ENCODE measurements around the gene MMADHC. TPM values are rescaled to one million over a fixed set of nuclear protein-coding genes. Genes with fewer than 3 reads are reported as not detected.

The MMADHC gene
- total and polyA plus RNA-seq, 9 of the 15 experiments (the other 6 are each of a cell fraction or from before 2014, with no cell fraction given): 187 to 850 (median 271) TPM

- POLR2A ChIA-PET: no interaction called here
- H3K36me3 ChIP-seq (ENCODE audit: control insufficient read depth, insufficient read depth, low read length): no peaks in the 10 kb centered on the region
- no peak overlapping the region for H3K27ac ChIP-seq (ENCODE audit: extremely low read depth, low read depth, low read length)
- in situ Hi-C loops (cut with MboI) (no loop called here), intact Hi-C loops (cut with micrococcal nuclease) (no loop called here)
- H3K4me1 ChIP-seq (replicated peaks in 1 of 2; ENCODE audit: control insufficient read depth in 2 of 2, insufficient read depth in 2 of 2, low read length in 2 of 2): no peaks in the 10 kb centered on the region
- 0% methylated on average over 3 of the region's 3 CpGs for WGBS (ENCODE audit: insufficient coverage, low coverage, missing lambda C conversion rate)
- no TSS peak for BruUV-seq (replicated peaks)
- no peak overlapping the region for H3K4me2 ChIP-seq (ENCODE audit: insufficient read depth, low read length)
- H4K20me1 ChIP-seq (replicated peaks; ENCODE audit: control insufficient read depth, insufficient read depth, low read length): no peaks in the 10 kb centered on the region
- ATAC-seq (no peak), DNase-seq (ENCODE audit: extremely low read depth in 1 of 4, low spot score in 3 of 4) (no peak), FAIRE-seq (no peak)
- no peaks in the 10 kb centered on the region for H3K9me3 ChIP-seq (replicated peaks; ENCODE audit: control insufficient read depth, insufficient read depth, low read depth, low read length)
- H3K27me3 ChIP-seq (ENCODE audit: control insufficient read depth in 2 of 2, insufficient read depth in 2 of 2, low read length in 2 of 2): no peaks in the 10 kb centered on the region
- H3K9me1 ChIP-seq (ENCODE audit: control insufficient read depth, insufficient read depth, low read length): no peaks in the 10 kb centered on the region
- no peak overlapping the region for H3K9ac ChIP-seq (ENCODE audit: insufficient read depth in 1 of 2, low read depth in 2 of 2, low read length in 2 of 2)
- CTCF ChIA-PET (ENCODE audit: low intra/inter-chr PET ratio): no interaction called here
- no peak overlapping the region for H2AFZ ChIP-seq (ENCODE audit: low read depth, low read length)
- H3K4me3 ChIP-seq: no peak overlapping the region
- no peaks in the 10 kb centered on the region for H3K79me2 ChIP-seq (ENCODE audit: control insufficient read depth, insufficient read depth, low read length)
- TF ChIP-seq SMARCE1 (IDR thresholded peaks at IDR 0.05): no peak
- no peak for TF ChIP-seq ARID2 (IDR thresholded peaks at IDR 0.05)
- no peak for TF ChIP-seq TGIF2 (CRISPR knock-in tag; IDR thresholded peaks at IDR 0.05)
- TF ChIP-seq, protein P1, sequence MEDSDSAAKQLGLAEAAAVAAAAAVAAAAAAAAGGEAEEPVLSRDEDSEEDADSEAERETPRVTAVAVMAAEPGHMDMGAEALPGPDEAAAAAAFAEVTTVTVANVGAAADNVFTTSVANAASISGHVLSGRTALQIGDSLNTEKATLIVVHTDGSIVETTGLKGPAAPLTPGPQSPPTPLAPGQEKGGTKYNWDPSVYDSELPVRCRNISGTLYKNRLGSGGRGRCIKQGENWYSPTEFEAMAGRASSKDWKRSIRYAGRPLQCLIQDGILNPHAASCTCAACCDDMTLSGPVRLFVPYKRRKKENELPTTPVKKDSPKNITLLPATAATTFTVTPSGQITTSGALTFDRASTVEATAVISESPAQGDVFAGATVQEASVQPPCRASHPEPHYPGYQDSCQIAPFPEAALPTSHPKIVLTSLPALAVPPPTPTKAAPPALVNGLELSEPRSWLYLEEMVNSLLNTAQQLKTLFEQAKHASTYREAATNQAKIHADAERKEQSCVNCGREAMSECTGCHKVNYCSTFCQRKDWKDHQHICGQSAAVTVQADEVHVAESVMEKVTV (CRISPR knock-in tag; IDR thresholded peaks at IDR 0.05): no peak
- no peak for TF ChIP-seq CXXC5 (CRISPR knock-in tag; IDR thresholded peaks at IDR 0.05)
- no peak for TF ChIP-seq GATAD2B (IDR thresholded peaks at IDR 0.05; ENCODE audit: borderline replicate concordance)
- TF ChIP-seq, protein P2, sequence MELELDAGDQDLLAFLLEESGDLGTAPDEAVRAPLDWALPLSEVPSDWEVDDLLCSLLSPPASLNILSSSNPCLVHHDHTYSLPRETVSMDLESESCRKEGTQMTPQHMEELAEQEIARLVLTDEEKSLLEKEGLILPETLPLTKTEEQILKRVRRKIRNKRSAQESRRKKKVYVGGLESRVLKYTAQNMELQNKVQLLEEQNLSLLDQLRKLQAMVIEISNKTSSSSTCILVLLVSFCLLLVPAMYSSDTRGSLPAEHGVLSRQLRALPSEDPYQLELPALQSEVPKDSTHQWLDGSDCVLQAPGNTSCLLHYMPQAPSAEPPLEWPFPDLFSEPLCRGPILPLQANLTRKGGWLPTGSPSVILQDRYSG (tag; conservative IDR thresholded peaks at IDR 0.05; ENCODE audit: low read depth): no peak
- no peak for TF ChIP-seq IRF2 (CRISPR knock-in tag; IDR thresholded peaks at IDR 0.05)
- no peak for TF ChIP-seq BRD9 (IDR thresholded peaks at IDR 0.05; ENCODE audit: low read depth, partially characterized antibody)
- TF ChIP-seq, protein P3, sequence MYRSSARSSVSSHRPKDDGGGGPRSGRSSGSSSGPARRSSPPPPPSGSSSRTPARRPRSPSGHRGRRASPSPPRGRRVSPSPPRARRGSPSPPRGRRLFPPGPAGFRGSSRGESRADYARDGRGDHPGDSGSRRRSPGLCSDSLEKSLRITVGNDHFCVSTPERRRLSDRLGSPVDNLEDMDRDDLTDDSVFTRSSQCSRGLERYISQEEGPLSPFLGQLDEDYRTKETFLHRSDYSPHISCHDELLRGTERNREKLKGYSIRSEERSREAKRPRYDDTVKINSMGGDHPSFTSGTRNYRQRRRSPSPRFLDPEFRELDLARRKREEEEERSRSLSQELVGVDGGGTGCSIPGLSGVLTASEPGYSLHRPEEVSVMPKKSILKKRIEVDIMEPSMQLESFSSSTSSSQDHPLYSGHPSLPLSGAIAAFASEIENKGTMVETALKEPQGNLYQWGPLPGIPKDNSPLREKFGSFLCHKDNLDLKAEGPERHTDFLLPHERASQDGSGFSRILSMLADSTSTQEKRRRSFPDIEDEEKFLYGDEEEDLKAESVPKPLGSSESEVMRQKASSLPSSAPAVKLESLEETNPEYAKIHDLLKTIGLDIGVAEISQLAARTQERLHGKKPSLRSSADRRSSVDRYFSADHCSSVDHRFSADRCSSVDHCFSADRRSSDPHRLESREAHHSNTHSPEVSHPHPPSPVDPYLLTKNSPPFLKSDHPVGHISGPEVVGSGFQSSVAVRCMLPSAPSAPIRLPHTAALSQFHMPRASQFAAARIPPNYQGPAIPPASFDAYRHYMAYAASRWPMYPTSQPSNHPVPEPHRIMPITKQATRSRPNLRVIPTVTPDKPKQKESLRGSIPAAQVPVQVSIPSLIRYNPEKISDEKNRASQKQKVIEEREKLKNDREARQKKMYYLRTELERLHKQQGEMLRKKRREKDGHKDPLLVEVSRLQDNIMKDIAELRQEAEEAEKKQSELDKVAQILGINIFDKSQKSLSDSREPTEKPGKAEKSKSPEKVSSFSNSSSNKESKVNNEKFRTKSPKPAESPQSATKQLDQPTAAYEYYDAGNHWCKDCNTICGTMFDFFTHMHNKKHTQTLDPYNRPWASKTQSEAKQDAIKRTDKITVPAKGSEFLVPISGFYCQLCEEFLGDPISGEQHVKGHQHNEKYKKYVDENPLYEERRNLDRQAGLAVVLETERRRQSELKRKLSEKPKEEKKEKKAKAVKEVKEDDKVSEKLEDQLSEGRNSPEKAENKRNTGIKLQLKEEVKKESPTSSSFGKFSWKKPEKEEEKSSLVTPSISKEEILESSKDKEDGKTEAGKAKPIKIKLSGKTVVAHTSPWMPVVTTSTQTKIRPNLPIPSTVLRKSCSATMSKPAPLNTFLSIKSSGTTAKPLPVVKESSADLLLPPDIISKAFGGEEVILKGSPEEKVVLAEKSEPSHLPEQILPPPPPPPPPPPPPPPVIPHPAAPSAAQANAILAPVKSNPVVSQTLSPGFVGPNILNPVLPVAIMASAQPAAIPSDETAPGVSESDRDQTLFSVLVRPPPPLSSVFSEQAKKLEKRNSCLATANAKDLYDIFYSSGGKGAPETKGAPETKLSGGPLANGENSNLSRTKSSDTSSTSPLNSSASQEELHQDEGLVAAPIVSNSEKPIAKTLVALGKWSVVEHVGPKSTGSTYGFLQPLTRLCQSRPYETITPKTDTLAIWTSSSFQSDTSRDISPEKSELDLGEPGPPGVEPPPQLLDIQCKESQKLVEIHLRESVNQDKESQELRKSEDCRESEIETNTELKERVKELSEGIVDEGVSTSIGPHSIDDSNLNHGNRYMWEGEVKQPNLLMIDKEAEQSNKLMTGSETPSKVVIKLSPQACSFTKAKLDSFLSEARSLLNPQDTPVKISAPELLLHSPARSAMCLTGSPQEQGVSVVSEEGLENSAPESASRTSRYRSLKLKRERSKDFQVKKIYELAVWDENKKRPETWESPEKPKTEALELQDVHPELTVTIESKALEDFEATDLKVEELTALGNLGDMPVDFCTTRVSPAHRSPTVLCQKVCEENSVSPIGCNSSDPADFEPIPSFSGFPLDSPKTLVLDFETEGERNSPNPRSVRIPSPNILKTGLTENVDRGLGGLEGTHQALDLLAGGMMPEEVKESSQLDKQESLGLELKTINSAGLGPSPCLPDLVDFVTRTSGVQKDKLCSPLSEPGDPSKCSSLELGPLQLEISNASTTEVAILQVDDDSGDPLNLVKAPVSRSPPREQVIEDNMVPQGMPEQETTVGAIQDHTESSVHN (IDR thresholded peaks at IDR 0.05; ENCODE audit: borderline replicate concordance in 1 of 2, low read depth in 1 of 2): no peak
- TF ChIP-seq HINFP (tag; conservative IDR thresholded peaks at IDR 0.05; ENCODE audit: low read depth): no peak
These were observed 37.7 kb upstream of the MMADHC start for GRCh38 chr2:149625271-149625670.

Data from K562 (cell line).